Mesenchymal stem cell (in vitro differentiated cells and primary cell): ENCODE measurements around the gene SPACA7.

Source experiments
- DNase-seq: peaks from one replicate; pipeline ENCODE4 v3.0.0-alpha.2; 2013
- H2AFZ ChIP-seq: one replicate; pipeline ENCODE4 v1.6.1; 2013; ENCODE audit warnings: low read depth, mild to moderate bottlenecking, control low read depth, inconsistent platforms, low read length, moderate library complexity
- H2AK5ac ChIP-seq: 2 replicates; pipeline ENCODE4 v1.6.1; 2013; ENCODE audit warnings: low read length, moderate library complexity, mild to moderate bottlenecking, inconsistent platforms; ENCODE audit not compliant: severe bottlenecking
- H2BK120ac ChIP-seq: one replicate; pipeline ENCODE4 v1.6.1; 2013; ENCODE audit warnings: low read depth, mild to moderate bottlenecking, inconsistent platforms, low read length, moderate library complexity
- H2BK12ac ChIP-seq, 2 experiments: one replicate each; pipeline ENCODE4 v1.6.1; 2013; ENCODE audit warnings: inconsistent platforms in 2 of 2, low read length in 2 of 2, mild to moderate bottlenecking in 2 of 2, moderate library complexity in 2 of 2, control low read depth in 1 of 2
- H2BK15ac ChIP-seq: one replicate; pipeline ENCODE4 v1.6.1; 2013; ENCODE audit warnings: mild to moderate bottlenecking, low read depth, inconsistent platforms; ENCODE audit not compliant: poor library complexity, severe bottlenecking
- H2BK5ac ChIP-seq: 2 replicates; pipeline ENCODE4 v1.6.1; 2013; ENCODE audit warnings: low read depth, mild to moderate bottlenecking, low read length, control low read depth, inconsistent platforms; ENCODE audit not compliant: poor library complexity, severe bottlenecking
- H3K14ac ChIP-seq, 2 experiments: one replicate each; pipeline ENCODE4 v1.6.1; 2013; ENCODE audit warnings: inconsistent platforms in 2 of 2, low read length in 2 of 2, control low read depth in 1 of 2, mild to moderate bottlenecking in 1 of 2, moderate library complexity in 1 of 2
- H3K18ac ChIP-seq, 2 experiments: one replicate each; pipeline ENCODE4 v1.6.1; 2013; ENCODE audit warnings: inconsistent platforms in 2 of 2, low read length in 2 of 2, control low read depth in 1 of 2, low read depth in 1 of 2, mild to moderate bottlenecking in 1 of 2
- H3K23ac ChIP-seq, 2 experiments: one replicate each; pipeline ENCODE4 v1.6.1; 2013; ENCODE audit warnings: inconsistent platforms in 2 of 2, low read length in 2 of 2, mild to moderate bottlenecking in 2 of 2, moderate library complexity in 2 of 2, control low read depth in 1 of 2
- H3K27ac ChIP-seq: 2 replicates; pipeline ENCODE4 v1.5.1; 2013; ENCODE audit warnings: mild to moderate bottlenecking, moderate library complexity, low read length, control low read depth, inconsistent platforms; ENCODE audit not compliant: poor library complexity, severe bottlenecking
- H3K27me3 ChIP-seq, 2 experiments: 2 replicates each; pipeline versions ENCODE4 v1.6.1 to v1.7.0; 2013; ENCODE audit warnings: low read length in 2 of 2, mild to moderate bottlenecking in 2 of 2, moderate library complexity in 2 of 2, control low read depth in 1 of 2, inconsistent platforms in 1 of 2; ENCODE audit not compliant: control insufficient read depth in 1 of 2, insufficient read depth in 1 of 2
- H3K36me3 ChIP-seq, 2 experiments: 2 replicates each; pipeline versions ENCODE4 v1.6.1 to v1.7.0; 2013; ENCODE audit warnings: low read length in 2 of 2, control low read depth in 1 of 2, inconsistent platforms in 1 of 2, low read depth in 1 of 2, mild to moderate bottlenecking in 1 of 2; ENCODE audit not compliant: insufficient read depth in 2 of 2, control insufficient read depth in 1 of 2
- H3K4ac ChIP-seq, 2 experiments: one replicate each; pipeline ENCODE4 v1.6.1; 2013; ENCODE audit warnings: inconsistent platforms in 2 of 2, low read length in 2 of 2, mild to moderate bottlenecking in 2 of 2, moderate library complexity in 2 of 2, control low read depth in 1 of 2, low read depth in 1 of 2
- H3K4me1 ChIP-seq: 2 replicates; pipeline ENCODE4 v1.6.1; 2013; ENCODE audit warnings: low read depth, low read length, control low read depth; ENCODE audit not compliant: control insufficient read depth, insufficient read depth
- H3K4me2 ChIP-seq: 2 replicates; pipeline ENCODE4 v1.6.1; 2013; ENCODE audit warnings: low read length, mild to moderate bottlenecking, inconsistent platforms; ENCODE audit not compliant: poor library complexity, severe bottlenecking
- H3K4me3 ChIP-seq, 2 experiments: 2 replicates each; pipeline versions ENCODE4 v1.5.1 to v1.7.0; 2013; ENCODE audit warnings: low read length in 2 of 2, mild to moderate bottlenecking in 2 of 2, control low read depth in 1 of 2, low read depth in 1 of 2; ENCODE audit not compliant: insufficient read depth in 1 of 2
- H3K79me1 ChIP-seq: replicated peaks from 2 replicates; pipeline ENCODE4 v1.6.1; 2013; ENCODE audit warnings: mild to moderate bottlenecking, control low read depth, low read length, inconsistent platforms; ENCODE audit not compliant: poor library complexity, severe bottlenecking
- H3K9ac ChIP-seq: 2 replicates; pipeline ENCODE4 v1.7.0; 2013; ENCODE audit warnings: mild to moderate bottlenecking, low read length, moderate library complexity
- H3K9me3 ChIP-seq: 2 replicates; pipeline ENCODE4 v1.7.0; 2013; ENCODE audit warnings: mild to moderate bottlenecking, low read length; ENCODE audit not compliant: control insufficient read depth
- H4K8ac ChIP-seq: one replicate; pipeline ENCODE4 v1.6.1; 2013; ENCODE audit warnings: inconsistent platforms, mild to moderate bottlenecking, low read length, moderate library complexity
- H4K91ac ChIP-seq: one replicate; pipeline ENCODE4 v1.6.1; 2013; ENCODE audit warnings: mild to moderate bottlenecking, low read length, inconsistent platforms
- WGBS: methylation state at CpG from one replicate; pipeline ENCODE4 v1.1.7; 2013; ENCODE audit warnings: mixed read lengths; 5-methylcytosine and 5-hydroxymethylcytosine counted together

SPACA7 gene

DNA sequence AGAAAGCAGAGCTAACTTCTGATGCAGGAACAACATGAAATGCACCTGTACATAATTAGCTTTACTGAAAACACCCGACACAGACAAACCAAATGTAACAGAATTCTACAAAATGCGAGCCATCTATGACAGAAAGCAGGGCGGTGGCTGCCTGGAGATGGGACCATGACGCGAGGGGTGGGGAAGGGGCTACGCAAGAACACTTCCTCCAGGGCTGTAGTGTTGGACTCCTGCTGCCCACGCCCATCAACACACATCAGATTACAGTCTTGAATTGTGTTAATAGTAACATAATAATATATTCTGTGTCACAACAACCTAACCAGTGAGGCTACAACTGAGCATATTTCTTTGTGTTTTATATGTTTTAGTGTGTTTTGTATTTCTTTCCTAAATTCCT lies 103.2 kb downstream of the SPACA7 start:
- H3K23ac ChIP-seq: no peak overlapping the region
- no peak overlapping the region for H3K4ac ChIP-seq
- H3K18ac ChIP-seq: no peak overlapping the region
- no peak overlapping the region for H2AFZ ChIP-seq
- H3K14ac ChIP-seq: no peak overlapping the region
- WGBS: 100% methylated on average over 3 of the region's 7 CpGs
- no peak overlapping the region for H4K91ac ChIP-seq
- H3K4me1 ChIP-seq: no peaks in the 10 kb centered on the region
- H3K36me3 ChIP-seq: peaks cover 0 to 5% of the 10 kb centered on the region in 2 experiments
- H2AK5ac ChIP-seq: no peak overlapping the region
- no peaks in the 10 kb centered on the region for H3K9me3 ChIP-seq
- DNase-seq: no peak
- H3K4me2 ChIP-seq: no peak overlapping the region
- H3K27me3 ChIP-seq: no peaks in the 10 kb centered on the region
- H3K9ac ChIP-seq: no peak overlapping the region
- H4K8ac ChIP-seq: no peak overlapping the region
- no peak overlapping the region for H2BK15ac ChIP-seq
- H2BK12ac ChIP-seq: no peak overlapping the region
- no peak overlapping the region for H2BK5ac ChIP-seq
- no peak overlapping the region for H3K4me3 ChIP-seq
- no peaks in the 10 kb centered on the region for H3K79me1 ChIP-seq
- no peak overlapping the region for H3K27ac ChIP-seq
- no peak overlapping the region for H2BK120ac ChIP-seq

DNA sequence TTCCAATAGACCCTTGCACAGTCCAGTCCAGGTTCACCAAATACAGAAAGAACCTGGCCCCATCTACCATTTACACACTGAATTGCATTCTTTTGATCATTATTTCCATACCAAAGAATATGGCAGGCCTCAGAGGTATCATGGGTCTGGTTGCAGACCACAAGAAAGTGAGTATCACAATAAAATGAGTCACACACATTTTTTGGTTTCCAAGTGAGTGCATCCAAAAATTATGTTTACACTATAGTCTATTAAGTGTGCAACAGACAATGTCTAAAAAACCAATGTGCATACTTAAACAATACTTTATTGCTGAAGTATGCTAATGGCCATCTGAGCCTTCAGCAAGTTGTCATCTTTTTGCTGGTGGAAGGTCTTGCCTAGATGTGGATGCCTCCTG lies 105.3 kb downstream of the SPACA7 start:
- Histone ChIP-seq H3K18ac (no peak overlapping the region), H3K27me3 (no peaks in the 10 kb centered on the region), H3K4me2 (no peak overlapping the region), H3K9ac (no peak overlapping the region), H2AK5ac (no peak overlapping the region), H3K4me1 (no peaks in the 10 kb centered on the region), H3K36me3 (peaks cover 5 to 17% of the 10 kb centered on the region in 2 experiments), H2BK12ac (no peak overlapping the region), H4K8ac (no peak overlapping the region), H3K4ac (no peak overlapping the region), H3K23ac (no peak overlapping the region), H3K9me3 (no peaks in the 10 kb centered on the region), H3K27ac (no peak overlapping the region), H3K14ac (no peak overlapping the region), H3K79me1 (no peaks in the 10 kb centered on the region), H2BK120ac (no peak overlapping the region), H2BK5ac (no peak overlapping the region), H3K4me3 (no peak overlapping the region), H4K91ac (no peak overlapping the region), H2BK15ac (no peak overlapping the region), H2AFZ (no peak overlapping the region)
- DNase-seq: no peak

DNA sequence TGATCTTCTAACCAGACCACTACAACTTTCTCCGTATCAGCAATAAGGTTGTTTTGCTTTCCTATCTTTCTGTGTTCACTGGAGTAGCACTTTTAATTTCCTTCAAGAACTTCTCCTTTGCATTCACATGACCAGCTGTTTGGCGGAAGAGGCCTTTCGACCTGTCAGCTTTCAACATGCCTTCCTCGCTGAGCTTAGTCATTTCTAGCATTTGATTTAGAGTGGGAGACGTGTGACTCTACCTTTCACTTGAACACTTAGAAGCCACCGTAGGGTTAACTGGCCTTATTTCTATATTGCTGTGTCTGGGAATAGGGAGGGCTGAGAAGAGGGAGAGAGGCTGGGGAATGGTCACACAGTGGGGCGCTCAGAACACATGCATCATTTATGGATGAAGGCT lies 107.1 kb downstream of the SPACA7 start:
- Histone ChIP-seq H2BK12ac (no peak overlapping the region), H3K9me3 (no peaks in the 10 kb centered on the region), H3K14ac (no peak overlapping the region), H2AK5ac (no peak overlapping the region), H3K27me3 (no peaks in the 10 kb centered on the region), H2AFZ (no peak overlapping the region), H3K4me2 (no peak overlapping the region), H3K4ac (no peak overlapping the region), H2BK120ac (no peak overlapping the region), H3K79me1 (no peaks in the 10 kb centered on the region), H2BK5ac (no peak overlapping the region), H4K8ac (no peak overlapping the region), H3K36me3 (peaks cover 5 to 27% of the 10 kb centered on the region in 2 experiments), H3K27ac (no peak overlapping the region), H2BK15ac (no peak overlapping the region), H4K91ac (no peak overlapping the region), H3K4me3 (no peak overlapping the region), H3K18ac (no peak overlapping the region), H3K9ac (no peak overlapping the region), H3K23ac (no peak overlapping the region), H3K4me1 (no peaks in the 10 kb centered on the region)
- WGBS: 96% methylated on average over 7 of the region's 7 CpGs
- DNase-seq: no peak
